Measurements from ENCODE around the gene SND1.

DNA sequence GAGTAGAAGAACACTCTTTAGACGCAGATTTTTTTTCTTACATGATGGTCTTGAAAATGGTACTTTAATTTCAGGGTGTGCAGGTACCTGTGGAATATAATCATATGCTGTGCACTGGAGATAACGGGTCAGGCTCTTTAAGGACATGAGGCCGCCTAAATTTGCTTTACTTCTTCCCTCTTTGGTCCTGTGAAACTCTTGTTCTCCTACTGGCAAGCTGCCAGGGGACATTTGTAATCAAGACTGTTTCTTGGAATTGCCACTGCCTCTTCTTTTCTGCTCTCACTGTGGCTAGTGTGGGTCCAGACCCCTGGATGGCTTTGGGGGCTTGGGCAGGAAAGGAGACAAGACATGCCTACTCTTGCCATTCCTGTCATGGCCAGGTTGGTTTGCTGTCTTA, 146.0 kb downstream of the SND1 start:
- TF ChIP-seq EZH2phosphoT487 (IDR thresholded peaks at IDR 0.05; ENCODE audit: borderline replicate concordance, low read length) (no peak), CTCF (IDR thresholded peaks at IDR 0.05; ENCODE audit: low read depth, low read length, poor library complexity, severe bottlenecking) (no peak)
